Endothelial cell of umbilical vein (primary cell): ENCODE measurements around the gene TSPAN18. TPM values are rescaled to one million over a fixed set of nuclear protein-coding genes. Genes with fewer than 3 reads are reported as not detected.

Source experiments
- BruUV-seq: library from RNA; stranded (reverse); fragments of 400-500 nt; replicated peaks from 2 replicates; lab custom pipeline; 2021; lab: Mats Ljungman, UMichigan
- CTCF ChIA-PET: fragments of 300-600, 350-600 bp; sonication (Branson Sonifier 250); formaldehyde crosslinking; loops from one replicate; lab custom pipeline; 2021; ENCODE audit warnings: antibody characterized with exemption, inconsistent platforms; lab: Charles Lee
- POLR2A ChIA-PET: fragments of 300-600, 350-600 bp; sonication (Branson Sonifier 250); formaldehyde crosslinking; loops from one replicate; lab custom pipeline; 2021; ENCODE audit warnings: antibody characterized with exemption, inconsistent platforms; lab: Charles Lee
- DNase-seq: peaks from one replicate; pipeline ENCODE4 v3.0.0-alpha.2; 2011; ENCODE audit warnings: low read depth, low spot score
- FAIRE-seq: peaks from 2 replicates; lab custom pipeline; 2011; peaks lifted over from hg19 to GRCh38; lab: Jason Lieb, UNC
- H2AFZ ChIP-seq: 2 replicates; pipeline ENCODE4 v1.6.0; 2012; ENCODE audit warnings: low read depth, low read length, control low read depth, inconsistent platforms
- H3K27ac ChIP-seq: 2 replicates; pipeline ENCODE4 v1.5.1; 2011; ENCODE audit warnings: low read depth, mild to moderate bottlenecking, control low read depth, low read length, moderate library complexity; ENCODE audit not compliant: insufficient read depth
- H3K27me3 ChIP-seq, 2 experiments: 2 replicates each; pipeline versions ENCODE4 v1.6.0 to v1.6.1; 2011; ENCODE audit warnings: low read length in 2 of 2, mixed read lengths in 1 of 2; ENCODE audit not compliant: control insufficient read depth in 2 of 2, insufficient read depth in 2 of 2
- H3K36me3 ChIP-seq, 2 experiments: 2 replicates in 1 of 2; 3 replicates in 1 of 2; pipeline ENCODE4 v1.5.1; 2011; ENCODE audit warnings: low read length in 2 of 2, mild to moderate bottlenecking in 1 of 2, moderate library complexity in 1 of 2; ENCODE audit not compliant: control insufficient read depth in 2 of 2, insufficient read depth in 2 of 2; ENCODE audit errors: extremely low read depth in 1 of 2
- H3K4me1 ChIP-seq: 3 replicates; pipeline ENCODE4 v1.5.1; 2011; ENCODE audit warnings: mild to moderate bottlenecking, low read length; ENCODE audit not compliant: control insufficient read depth, insufficient read depth; ENCODE audit errors: extremely low read depth
- H3K4me2 ChIP-seq: 2 replicates; pipeline ENCODE4 v1.6.1; 2011; ENCODE audit warnings: low read length, control low read depth, mixed read lengths; ENCODE audit not compliant: insufficient read depth
- H3K4me3 ChIP-seq, 3 experiments: fragments of 200-600 bp in 1 of 3; sonication (generic), shearing (Covaris generic) in 1 of 3; replicated peaks in 1 of 3; 2 replicates each; pipeline ENCODE4 v1.5.1; 2011 to 2016; ENCODE audit warnings: control low read depth in 3 of 3, low read length in 3 of 3, mild to moderate bottlenecking in 2 of 3, inconsistent platforms in 1 of 3, low read depth in 1 of 3, moderate library complexity in 1 of 3; ENCODE audit not compliant: insufficient read depth in 1 of 3
- H3K79me2 ChIP-seq: 2 replicates; pipeline ENCODE4 v1.6.0; 2012; ENCODE audit warnings: low read length, inconsistent platforms; ENCODE audit not compliant: control insufficient read depth, insufficient read depth
- H3K9ac ChIP-seq: replicated peaks from 2 replicates; pipeline ENCODE3; 2011; ENCODE audit warnings: low read length, control low read depth; ENCODE audit not compliant: insufficient read depth; ENCODE audit errors: extremely low read depth
- H3K9me1 ChIP-seq: replicated peaks from 3 replicates; pipeline ENCODE4 v1.6.0; 2011; ENCODE audit warnings: mild to moderate bottlenecking, low read length; ENCODE audit not compliant: control insufficient read depth, insufficient read depth; ENCODE audit errors: extremely low read depth
- H3K9me3 ChIP-seq: replicated peaks from 2 replicates; pipeline ENCODE4 v1.5.1; 2012; ENCODE audit warnings: low read length, inconsistent platforms; ENCODE audit not compliant: control insufficient read depth, insufficient read depth
- H4K20me1 ChIP-seq: replicated peaks from 2 replicates; pipeline ENCODE3; 2011; ENCODE audit warnings: mild to moderate bottlenecking, low read length; ENCODE audit not compliant: control insufficient read depth, insufficient read depth; ENCODE audit errors: extremely low read depth
- CTCF ChIP-seq, 2 donors: IDR thresholded peaks; 1 replicate in 1 of 2; 2 replicates in 1 of 2; pipeline ENCODE4 v1.5.1; 2011; ENCODE audit warnings: low read length in 2 of 2, mild to moderate bottlenecking in 2 of 2, moderate library complexity in 2 of 2, control low read depth in 1 of 2, inconsistent platforms in 1 of 2, low read depth in 1 of 2; ENCODE audit not compliant: insufficient read depth in 1 of 2; ENCODE audit errors: extremely low read depth in 1 of 2
- EZH2 ChIP-seq: IDR thresholded peaks from 2 replicates; pipeline ENCODE4 v1.6.1; 2012; ENCODE audit warnings: borderline replicate concordance, low read depth, mild to moderate bottlenecking, moderate library complexity, low read length, inconsistent platforms; ENCODE audit not compliant: severe bottlenecking
- FOS ChIP-seq: IDR thresholded peaks from 2 replicates; pipeline ENCODE4 v1.6.1; 2011; ENCODE audit warnings: mild to moderate bottlenecking, low read length, moderate library complexity, borderline replicate concordance; ENCODE audit not compliant: insufficient read depth
- GATA2 ChIP-seq: IDR thresholded peaks from 2 replicates; pipeline ENCODE4 v1.7.0; 2011; ENCODE audit warnings: low read depth, mild to moderate bottlenecking, moderate library complexity, mixed read lengths, low read length; ENCODE audit not compliant: insufficient read length, insufficient read depth
- JUN ChIP-seq: IDR thresholded peaks from 2 replicates; pipeline ENCODE4 v1.6.1; 2011; ENCODE audit warnings: borderline replicate concordance, low read depth; ENCODE audit not compliant: insufficient read length, insufficient read depth
- MAX ChIP-seq: IDR thresholded peaks from 2 replicates; pipeline ENCODE4 v1.6.1; 2011; ENCODE audit not compliant: insufficient read depth, insufficient read length
- MYC ChIP-seq: IDR thresholded peaks from one replicate; pipeline ENCODE4 v1.6.1; 2011; ENCODE audit warnings: mild to moderate bottlenecking, low read depth, low read length
- POLR2A ChIP-seq: IDR thresholded peaks from 2 replicates; pipeline ENCODE4 v1.6.1; 2012; ENCODE audit warnings: low read depth, mild to moderate bottlenecking, control low read depth, low read length
- POLR2AphosphoS5 ChIP-seq: IDR thresholded peaks from 2 replicates; pipeline ENCODE4 v1.6.1; 2012; ENCODE audit warnings: low read depth, mild to moderate bottlenecking, control low read depth, low read length, moderate library complexity; ENCODE audit not compliant: insufficient read depth
- dilution Hi-C: fragments of 300-500 bp; cut with MboI; formaldehyde crosslinking; loops from one replicate; pipeline ENCODE4 v1.15.0; 2019; ENCODE audit warnings: low sequenced_read_pairs; ENCODE audit not compliant: extremely low pct_ligation_motif_present
- intact Hi-C: fragments of 100-400 bp; cut with micrococcal nuclease; formaldehyde crosslinking; loops from one replicate; pipeline ENCODE4 v1.10.0; 2022
- polyA plus RNA-seq, 4 experiments: library from polyadenylated mRNA; depleted of rRNA in 3 of 4; stranded (reverse) in 3 of 4; unstranded in 1 of 4; fragments of >200 nt; gene quantifications; 2 replicates each; pipeline versions ENCODE4 v1.2.1 to v1.2.3, GENCODE V29; 2011 to 2012; ENCODE audit warnings: missing spikeins in 1 of 4
- total RNA-seq: library from RNA; stranded (reverse); gene quantifications from 2 replicates; pipeline ENCODE4 v1.2.3, GENCODE V29; 2021

Gene TSPAN18
- total and polyA plus RNA-seq, 2 donors (not counting 3 experiments of a cell fraction or from before 2014, with no cell fraction given) = 32.2 to 118 TPM

- Histone ChIP-seq H3K4me3 (no peak overlapping the region), H3K4me1 (no peaks in the 10 kb centered on the region), H3K27me3 (no peaks in the 10 kb centered on the region), H3K36me3 (no peaks in the 10 kb centered on the region), H4K20me1 (no peaks in the 10 kb centered on the region), H3K79me2 (no peaks in the 10 kb centered on the region), H3K27ac (no peak overlapping the region), H2AFZ (no peak overlapping the region), H3K9me3 (no peaks in the 10 kb centered on the region), H3K9ac (no peak overlapping the region), H3K4me2 (no peak overlapping the region), H3K9me1 (no peaks in the 10 kb centered on the region)
- TF ChIP-seq MAX (no peak), EZH2 (no peak), GATA2 (no peak), MYC (no peak), CTCF (IDR thresholded peaks at IDR 0.05; ENCODE audit: extremely low read depth in 1 of 2, insufficient read depth in 1 of 2, low read depth in 1 of 2, low read length in 2 of 2) (no peak), POLR2AphosphoS5 (no peak), POLR2A (no peak), FOS (no peak), JUN (no peak)
- DNase-seq (no peak), FAIRE-seq (no peak)
- POLR2A ChIA-PET = no interaction called here
- intact Hi-C loops = no loop called here
- dilution Hi-C loops = no loop called here
- BruUV-seq = no TSS peak
- CTCF ChIA-PET = no interaction called here
These were observed 126.2 kb downstream of the TSPAN18 start for GRCh38 chr11:44852952-44853351.
